ENCODE results near the gene LYL1.
"Not testable (repeated sequence)": the region's sequence is repeated elsewhere in the genome, so short reads cannot be mapped to it uniquely, and the experiment has no call there.

Gene LYL1

DNA sequence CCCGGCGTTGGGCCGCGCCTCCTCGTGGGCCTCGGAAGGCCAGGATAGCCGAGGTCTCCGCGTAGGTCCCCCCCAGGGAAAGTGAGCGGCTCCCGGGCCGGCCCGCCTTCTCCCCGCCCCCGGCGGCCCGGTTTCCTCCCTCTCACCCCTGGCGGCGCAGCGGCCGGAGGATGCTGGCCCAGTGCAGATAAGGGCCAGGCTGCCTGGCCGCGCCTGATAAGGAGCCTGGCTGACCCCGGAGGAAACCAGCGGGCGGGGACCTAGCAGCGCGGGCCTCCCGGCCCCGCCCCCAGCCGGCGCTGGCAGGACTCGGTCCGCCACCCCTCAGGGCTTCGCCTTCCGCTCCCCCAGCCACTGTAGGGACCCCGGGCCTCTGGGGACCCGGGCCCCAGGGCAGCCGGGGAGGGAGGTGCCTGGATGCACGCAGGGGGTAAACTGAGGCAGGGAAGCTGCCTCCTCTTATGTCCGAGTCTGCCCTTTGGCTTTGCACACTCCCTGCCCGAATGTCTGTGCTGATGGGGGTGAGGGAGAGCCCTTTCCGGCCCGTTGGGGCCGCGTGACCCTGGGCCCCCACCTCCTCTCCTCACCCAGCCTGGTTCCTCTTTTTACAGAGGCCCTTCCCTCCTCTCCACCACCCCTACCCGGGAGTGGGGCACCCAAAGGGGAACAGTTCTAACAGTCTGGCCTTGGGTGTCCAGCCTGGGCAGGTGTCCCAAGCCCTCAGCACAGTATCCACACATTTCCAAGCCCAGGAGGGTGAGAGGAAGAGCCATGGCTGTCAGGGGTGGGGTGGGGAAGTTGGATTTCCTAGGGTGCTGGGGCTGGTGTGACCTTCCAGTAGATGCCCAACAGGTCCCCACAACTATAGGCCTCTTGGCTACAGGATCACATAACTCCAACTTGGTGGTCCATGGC is at the start of gene LYL1:
Gene LYL1, minus strand, starts transcription at position 193 of the 915 bp plus-strand sequence. CDS start 1,687 bp downstream, outside the sequence.
- no peak for DNase-seq (ENCODE audit: low read depth)

DNA sequence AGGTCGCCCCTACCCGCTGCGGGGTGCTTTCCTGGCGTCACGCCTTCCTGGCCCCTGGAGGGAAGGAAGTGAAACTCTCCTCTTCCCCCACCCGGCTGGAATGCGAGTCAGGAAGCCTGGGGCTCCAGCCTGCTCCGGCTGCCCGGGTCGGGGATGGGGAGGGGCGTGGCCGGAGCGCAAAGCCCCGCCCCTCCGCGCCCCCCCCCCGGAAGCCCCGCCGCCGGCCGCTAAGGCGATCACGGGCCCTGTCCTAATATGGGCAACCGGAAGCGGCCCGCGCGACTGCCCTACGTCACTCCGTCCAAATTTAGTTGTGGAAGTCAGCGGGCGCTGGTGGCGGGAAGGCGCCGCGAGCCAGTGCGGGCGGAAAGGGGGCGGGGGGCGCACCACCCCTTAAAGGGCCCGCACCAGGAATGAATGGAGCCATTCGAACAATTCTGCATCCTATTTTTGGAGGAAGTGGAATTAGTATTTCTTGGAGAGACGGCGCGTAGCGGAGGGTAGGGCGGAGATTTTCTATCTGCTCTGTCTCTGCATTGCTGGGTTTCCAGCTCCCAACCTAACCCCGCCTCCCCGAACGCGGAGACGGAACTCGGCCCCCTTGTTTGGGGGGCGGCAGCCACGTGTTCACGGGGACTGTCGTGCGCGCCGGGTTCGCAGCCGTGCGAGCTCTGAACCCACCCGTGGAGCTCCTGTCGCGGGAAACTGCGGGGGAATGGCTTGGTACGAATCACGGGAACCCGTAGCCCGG is 49.1 kb upstream of the LYL1 start:
- peak; percentile 85 for DNase-seq (ENCODE audit: low read depth)

DNA sequence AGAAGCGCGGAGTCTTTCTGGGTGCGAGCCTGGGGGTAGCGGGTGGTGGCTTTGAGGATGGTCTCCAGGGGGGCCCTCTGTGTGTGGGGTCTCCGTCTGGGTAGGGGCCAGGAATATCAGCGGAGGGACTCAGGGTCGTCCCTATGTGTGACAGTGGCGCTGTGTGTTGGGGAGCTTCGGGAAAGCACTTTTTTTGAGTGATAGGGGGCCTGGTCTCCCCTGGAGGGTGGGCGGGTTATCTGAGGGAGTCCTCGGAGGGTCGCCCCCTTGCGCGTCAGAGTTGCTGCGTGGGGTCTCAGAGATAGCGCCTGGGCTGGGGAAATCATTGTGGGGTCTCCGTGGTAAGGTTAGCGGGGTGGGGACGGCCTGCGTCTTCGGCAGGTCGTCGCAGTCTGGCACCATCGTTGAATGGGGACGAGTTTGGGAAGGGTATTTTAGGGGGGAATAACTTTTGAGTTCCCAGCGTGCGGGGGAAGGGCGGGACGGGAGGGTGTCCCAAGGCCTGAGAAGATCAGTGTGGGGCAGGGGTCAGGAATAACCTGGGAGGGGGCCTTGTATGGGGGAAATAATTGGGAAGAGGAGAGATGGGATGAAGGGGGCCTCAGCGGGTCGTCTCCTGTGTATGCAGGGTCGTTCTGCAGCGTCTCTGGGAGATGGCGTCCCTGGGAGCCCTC is 48.4 kb upstream of the LYL1 start:
- DNase-seq (ENCODE audit: low read depth) = no peak

DNA sequence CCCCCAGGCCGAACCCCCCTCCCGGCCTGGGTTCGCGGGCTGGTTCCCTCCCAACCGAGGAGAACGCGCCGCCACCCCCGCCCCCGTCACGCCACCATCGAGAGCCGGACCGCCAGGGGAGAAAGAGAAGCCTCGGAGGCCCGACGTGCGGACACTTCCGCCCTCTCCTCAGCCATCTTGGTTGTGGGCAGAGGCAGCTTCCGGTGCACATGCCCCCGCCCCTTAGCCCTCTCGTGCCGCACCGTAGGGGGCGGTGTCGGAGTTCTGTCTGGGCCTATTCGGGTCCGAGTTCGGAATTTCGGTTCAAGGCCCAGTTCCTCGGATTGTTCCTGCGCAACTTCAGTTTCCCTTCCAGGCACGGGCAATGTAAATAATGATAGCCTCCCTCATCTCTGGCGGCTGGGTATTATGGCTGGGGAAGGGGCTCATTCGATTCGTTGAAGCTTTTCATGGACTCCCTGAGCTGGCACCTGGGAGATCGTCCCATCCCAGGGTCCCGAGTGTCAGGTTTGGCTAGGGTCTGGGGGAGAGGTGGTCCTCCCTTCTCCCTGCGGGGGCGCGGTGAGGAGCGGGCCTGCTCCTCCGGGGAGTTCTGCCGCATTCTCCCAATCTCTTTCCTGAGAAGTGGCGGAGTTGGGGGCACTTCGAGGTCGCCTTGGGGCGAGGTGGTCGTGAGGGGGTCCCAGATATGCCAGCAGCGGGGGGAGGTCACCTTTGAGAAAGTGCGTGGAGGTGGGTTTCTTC is 47.7 kb upstream of the LYL1 start, which contains the start of the genes IER2 and STX10:
Gene IER2, plus strand, starts transcription at position 225 of the 744 bp plus-strand sequence. CDS start 2,776 bp downstream, outside the sequence.
Gene STX10, minus strand, starts transcription at position 189 of the 744 bp plus-strand sequence. CDS start 202 bp downstream, outside the sequence.
- DNase-seq (ENCODE audit: low read depth) = peak; percentile 83

DNA sequence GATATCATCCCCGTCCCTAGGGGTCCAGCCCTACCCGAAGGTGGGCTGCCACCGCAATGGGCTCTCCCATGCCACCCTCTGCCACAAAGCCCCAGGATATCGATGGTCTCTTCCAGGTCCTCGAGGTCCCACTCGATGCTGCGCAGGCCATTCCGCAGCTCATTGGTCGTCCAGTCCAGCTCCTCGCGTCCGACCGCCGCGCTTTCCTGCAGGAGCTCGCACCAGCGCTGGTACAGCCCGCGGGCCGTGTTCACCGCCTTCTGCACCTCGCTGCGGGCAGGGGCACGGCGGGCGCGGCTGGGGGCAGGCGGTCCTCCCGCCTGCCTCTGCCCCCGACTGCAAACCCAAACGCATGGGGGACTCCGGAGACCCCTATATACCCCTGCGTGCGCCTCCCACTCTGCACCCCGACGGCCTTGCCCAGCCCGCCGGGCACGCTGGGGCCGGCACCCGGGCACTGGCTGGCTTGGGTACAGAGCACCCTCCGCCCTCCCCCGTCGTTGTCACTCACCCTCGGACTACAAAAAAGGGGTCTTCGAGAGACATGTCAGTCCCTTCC is 47.0 kb upstream of the LYL1 start:
- DNase-seq (ENCODE audit: low read depth) = no peak

DNA sequence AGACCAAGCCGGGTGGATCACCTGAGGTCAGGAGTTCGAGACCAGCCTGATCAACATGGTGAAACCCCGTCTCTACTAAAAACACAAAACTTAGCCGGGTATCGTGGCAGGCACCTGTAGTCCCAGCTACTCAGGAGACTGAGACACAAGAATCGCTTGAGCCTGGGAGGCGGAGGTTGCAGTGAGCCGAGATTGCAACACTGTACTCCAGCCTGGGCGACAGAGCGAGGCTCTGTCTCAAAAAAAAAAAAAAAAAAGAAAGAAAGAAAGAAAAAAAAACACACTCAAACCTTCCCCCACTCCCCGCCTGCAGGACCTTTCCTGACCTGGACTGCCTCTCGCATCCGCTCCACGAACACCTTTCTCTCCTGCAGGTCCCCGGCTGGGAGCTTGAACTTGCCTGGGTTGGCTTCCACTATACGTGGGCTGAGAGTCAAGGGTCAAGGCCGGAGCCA is 46.5 kb upstream of the LYL1 start:
- DNase-seq (ENCODE audit: low read depth) = not testable (repeated sequence)

DNA sequence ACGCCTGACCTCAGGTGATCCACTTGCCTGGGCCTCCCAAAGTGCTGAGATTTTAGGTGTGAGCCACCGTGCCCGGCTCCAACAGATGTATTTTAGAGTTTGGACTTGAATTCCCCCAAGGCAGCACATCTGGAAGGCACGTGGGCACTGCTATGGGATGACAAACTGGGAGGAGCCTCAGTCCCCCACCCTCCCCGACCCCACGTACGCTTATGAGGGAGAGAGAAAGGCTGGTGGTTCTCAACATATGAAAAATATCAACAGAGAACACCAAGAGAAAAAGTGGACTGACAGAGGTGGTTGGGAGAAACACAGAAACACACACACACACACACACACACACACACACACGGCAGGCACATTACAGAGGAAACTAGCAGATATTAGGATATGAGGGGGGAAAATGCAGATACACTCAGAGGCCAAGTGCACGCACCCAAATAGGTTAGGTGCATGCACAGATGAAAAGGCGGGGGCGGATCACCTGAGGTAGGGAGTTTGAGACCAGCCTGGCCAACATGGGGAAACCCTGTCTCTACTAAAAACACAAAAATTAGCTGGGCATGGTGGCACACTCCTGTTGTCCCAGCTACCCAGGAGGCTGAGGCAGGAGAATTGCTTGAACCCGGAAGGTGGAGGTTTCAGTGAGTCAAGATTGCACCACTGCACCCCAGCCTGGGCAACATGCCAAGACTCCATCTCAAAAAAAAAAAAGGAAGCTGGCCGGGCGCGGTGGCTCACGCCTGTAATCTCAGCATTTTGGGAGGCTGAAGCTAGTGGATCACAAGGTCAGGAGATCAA is 44.3 kb upstream of the LYL1 start:
- DNase-seq (ENCODE audit: low read depth) = no peak

DNA sequence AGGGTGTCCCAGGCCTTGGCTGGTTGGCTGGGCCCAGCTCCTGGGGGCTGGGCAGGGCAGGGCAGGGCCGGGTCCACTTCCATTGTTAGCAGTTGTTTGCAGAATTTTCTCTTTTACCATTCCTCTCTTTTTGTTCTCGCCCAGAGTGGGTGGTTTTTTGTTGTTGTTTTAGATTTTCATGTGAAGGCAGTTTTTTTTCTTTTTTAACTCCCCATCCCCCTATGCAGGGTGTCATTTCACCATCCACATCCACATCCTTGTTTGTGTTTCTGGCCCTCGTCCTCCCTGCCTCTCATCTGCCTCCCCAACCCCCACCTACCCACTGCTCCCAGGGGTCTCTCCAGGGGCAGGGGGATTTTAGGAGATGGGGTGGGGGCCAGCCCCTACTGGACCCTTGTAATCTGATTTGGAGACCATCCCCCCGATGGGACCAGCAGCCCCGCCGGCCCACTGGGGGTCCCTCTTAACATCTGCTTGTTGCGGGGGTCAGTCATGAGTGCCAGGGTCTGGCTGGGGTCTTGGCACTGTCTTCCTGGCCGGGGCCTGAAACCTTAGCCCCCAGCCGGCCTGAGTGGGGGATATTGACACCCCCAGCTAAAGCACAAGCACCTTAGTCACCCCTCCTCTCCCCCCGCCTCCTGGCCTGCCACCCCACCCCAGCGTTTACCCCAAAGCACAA is 37.1 kb upstream of the LYL1 start:
- DNase-seq (ENCODE audit: low read depth) = no peak

DNA sequence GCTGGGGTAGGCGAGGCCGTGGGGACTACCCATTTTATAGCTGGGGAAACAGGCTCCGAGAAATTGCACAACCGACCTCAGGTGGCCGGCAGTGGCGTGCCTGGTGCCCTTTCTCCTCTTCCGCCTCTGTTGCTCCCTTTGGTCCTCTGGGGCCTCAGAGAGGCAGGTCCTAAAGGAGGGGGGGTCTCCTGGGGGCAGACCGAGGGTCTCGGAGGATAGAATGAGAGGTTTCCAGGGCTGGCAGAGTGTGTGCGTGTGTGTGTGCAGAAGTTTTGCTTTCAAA is 36.2 kb upstream of the LYL1 start:
- DNase-seq (ENCODE audit: low read depth) = no peak

DNA sequence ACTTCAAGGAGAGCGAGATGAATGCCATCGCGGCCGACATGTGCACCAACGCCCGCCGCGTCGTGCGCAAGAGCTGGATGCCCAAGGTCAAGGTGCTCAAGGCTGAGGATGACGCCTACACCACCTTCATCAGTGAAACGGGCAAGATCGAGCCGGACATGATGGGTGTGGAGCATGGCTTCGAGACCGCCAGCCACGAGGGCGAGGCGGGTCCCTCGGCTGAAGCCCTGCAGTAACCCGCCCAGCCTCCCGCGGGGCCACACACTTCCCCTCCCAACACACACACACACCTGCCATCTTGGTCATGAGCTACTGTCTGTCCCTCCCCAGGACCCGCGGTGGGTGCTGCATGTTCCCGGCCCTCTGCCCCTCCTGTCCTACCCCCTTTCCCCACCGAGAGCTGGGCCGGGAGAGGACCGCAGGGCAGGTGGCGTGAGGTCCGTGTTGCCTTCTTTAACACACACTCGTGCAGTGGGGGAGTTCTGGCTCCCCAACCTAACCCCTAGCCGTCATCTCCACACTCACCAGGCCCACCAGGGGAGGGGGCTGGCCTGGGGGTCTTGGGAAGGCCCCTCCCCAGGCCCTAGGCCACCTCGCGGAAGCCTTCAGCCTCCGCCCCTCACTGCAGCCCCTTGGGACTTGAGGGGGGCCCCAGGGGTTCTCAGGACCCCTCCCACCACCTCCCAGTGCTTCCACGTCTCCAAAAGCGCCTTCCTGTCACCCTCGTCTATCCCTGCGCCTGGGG is 35.7 kb upstream of the LYL1 start:
- no peak for DNase-seq (ENCODE audit: low read depth)

DNA sequence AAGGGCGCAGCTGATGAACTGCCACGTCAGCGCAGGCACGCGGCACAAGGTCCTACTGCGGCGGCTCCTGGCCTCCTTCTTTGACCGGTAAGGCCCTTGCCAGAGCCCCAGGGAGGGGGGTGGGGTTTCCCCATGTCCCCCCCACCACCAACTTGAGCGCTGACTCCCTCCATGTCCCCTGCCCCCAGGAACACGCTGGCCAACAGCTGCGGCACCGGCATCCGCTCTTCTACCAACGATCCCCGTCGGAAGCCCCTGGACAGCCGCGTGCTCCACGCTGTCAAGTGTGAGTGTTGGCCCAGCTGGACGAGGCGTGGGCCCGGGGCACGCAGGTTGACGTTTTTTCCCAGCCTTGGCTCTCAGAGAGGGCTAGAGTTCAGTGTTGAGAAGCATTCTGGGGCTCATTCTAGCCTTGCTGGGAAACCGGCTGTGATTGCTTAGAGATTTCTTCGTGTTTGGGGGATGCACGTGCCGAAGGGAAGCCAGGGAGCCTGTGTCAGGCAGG is 34.7 kb upstream of the LYL1 start:
- DNase-seq (ENCODE audit: low read depth) = no peak

DNA sequence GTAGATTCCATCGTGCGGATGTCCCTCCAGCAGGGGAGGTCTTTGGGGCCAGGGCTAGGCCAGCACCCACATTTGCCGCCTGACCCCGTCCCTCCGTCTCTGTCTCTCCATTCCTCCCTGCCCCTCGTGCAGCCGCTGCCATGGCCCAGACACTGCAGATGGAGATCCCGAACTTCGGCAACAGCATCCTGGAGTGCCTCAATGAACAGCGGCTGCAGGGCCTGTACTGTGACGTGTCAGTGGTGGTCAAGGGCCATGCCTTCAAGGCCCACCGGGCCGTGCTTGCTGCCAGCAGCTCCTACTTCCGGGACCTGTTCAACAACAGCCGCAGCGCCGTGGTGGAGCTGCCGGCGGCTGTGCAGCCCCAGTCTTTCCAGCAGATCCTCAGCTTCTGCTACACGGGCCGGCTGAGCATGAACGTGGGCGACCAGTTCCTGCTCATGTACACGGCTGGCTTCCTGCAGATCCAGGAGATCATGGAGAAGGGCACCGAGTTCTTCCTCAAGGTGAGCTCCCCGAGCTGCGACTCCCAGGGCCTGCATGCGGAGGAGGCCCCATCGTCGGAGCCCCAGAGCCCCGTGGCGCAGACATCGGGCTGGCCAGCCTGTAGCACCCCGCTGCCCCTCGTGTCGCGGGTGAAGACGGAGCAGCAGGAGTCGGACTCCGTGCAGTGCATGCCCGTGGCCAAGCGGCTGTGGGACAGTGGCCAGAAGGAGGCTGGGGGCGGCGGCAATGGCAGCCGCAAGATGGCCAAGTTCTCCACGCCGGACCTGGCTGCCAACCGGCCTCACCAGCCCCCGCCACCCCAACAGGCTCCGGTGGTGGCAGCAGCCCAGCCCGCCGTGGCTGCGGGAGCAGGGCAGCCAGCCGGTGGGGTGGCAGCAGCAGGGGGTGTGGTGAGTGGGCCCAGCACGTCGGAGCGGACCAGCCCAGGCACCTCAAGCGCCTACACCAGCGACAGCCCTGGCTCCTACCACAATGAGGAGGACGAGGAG is 32.7 kb upstream of the LYL1 start:
- DNase-seq (ENCODE audit: low read depth) = no peak

DNA sequence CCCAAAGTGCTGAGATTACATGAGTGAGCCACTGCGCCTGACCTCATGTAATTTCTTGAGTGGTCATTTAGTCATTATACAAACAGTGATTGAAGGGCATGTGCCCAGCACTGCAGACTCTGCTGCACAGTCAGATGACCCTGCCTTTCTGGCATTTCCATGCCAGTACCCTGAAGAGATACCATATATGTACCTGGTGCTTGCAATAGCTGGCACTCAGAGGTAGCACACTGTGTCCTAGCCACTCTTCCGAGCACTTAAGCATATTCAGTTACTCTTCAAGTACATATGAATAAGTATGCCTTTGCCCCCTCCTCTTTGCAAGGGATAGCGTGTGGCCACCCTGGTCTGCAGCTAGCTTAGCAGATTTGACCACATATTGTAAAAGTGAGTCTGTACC is 32.0 kb upstream of the LYL1 start:
- no peak for DNase-seq (ENCODE audit: low read depth)

DNA sequence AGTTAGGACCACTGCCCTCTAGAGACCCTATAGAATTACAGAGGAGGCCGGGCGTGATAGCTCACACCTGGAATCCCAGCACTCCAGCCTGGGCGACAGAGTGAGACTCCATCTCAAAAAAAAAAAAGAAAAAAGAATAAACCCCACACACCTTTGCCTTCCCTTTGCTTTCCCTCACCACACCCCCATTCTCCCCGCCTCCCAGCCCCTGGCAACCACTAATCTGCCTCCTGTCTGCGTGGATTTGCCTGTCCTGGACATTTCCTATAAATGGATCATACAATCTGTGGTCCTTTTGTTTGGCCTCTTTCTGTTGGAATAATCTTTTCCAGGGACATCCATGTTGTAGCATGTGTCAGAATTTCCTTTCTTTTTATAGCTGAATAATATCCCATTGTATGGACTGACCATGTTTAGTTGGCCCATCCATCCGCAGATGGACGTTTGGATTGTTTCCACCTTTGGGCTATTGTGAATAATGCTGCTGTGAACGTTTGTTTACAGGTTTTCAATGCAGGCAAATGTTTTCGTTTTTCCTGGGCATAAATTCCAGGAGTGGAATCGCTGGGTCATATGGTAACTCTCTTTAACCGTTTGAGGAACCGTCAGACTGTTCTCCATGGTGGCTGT is 30.7 kb upstream of the LYL1 start:
- DNase-seq (ENCODE audit: low read depth) = no peak

DNA sequence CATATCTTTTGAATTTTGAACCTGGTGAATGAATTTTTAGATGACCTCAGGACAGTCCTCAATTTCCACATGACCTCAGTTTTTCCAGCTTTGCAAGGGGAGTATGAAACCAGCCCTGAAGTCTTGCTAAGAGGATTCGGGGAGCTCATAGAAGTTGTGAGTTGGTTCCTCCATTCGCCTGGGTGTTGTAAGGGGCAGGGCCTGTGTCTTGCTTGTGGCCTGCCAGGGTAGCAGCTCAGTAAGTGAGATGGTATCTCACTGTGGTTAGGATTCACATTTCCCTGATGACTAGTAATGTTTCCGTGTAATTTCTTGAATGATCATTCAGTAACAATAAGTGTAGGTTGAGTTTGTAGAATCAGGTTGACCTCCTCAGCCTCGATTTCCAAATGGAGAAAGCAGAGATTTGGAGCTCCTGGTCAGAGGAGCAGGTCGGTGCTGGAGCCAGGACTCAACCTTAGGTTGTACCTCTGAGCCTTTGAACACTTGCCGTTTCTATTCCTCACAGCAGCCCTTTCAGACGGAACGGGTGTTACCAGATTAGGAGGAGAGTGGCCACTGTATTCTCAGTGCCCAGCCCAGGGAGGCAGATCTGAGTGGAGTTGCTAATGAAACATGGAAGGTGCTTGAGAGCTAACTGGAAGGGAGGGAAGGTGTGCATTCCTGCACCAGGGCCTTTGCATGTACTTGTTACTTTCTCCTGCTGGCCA is 30.0 kb upstream of the LYL1 start:
- DNase-seq (ENCODE audit: low read depth) = no peak

DNA sequence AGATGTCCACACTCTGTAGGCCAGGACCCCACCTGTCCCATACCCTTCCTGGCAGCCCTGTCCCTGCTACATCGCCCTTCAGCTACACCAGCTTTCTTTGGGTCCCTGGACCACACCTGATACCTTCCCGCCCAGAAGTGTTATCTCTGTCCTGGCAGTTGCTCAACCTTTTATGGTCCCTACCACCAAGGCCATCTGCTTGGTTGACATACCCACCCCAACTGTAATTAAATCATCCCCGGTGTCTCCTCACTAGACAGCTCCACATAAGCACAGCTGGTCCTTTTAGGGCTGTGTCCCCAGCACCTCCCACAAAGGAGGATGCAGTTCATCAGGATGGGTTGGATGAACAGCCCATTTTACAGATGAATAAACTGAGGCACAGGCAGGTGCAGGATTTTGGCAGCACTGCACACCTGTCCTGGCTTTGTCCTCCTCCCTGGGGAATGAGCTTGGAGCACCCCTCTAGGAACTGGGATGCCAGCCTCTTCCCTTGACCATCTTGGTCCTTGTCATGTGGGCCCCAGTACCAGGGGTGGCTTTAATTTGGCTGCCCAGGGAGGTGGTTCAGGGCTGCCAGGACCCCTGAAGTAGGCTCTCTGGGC is 28.3 kb upstream of the LYL1 start:
- no peak for DNase-seq (ENCODE audit: low read depth)
